HG02943 (cell line): ENCODE results near the gene SDK1.
"Not testable (repeated sequence)": the region's sequence is repeated elsewhere in the genome, so short reads cannot be mapped to it uniquely, and the experiment has no call there.

Experiments used
- ATAC-seq: cut with Tn5 transposase; IDR thresholded peaks from one replicate; pipeline ENCODE4 v1.9.1; 2021; ENCODE audit warnings: mild to moderate bottlenecking, low read depth, moderate library complexity; ENCODE audit not compliant: unreplicated experiment

The SDK1 gene

DNA sequence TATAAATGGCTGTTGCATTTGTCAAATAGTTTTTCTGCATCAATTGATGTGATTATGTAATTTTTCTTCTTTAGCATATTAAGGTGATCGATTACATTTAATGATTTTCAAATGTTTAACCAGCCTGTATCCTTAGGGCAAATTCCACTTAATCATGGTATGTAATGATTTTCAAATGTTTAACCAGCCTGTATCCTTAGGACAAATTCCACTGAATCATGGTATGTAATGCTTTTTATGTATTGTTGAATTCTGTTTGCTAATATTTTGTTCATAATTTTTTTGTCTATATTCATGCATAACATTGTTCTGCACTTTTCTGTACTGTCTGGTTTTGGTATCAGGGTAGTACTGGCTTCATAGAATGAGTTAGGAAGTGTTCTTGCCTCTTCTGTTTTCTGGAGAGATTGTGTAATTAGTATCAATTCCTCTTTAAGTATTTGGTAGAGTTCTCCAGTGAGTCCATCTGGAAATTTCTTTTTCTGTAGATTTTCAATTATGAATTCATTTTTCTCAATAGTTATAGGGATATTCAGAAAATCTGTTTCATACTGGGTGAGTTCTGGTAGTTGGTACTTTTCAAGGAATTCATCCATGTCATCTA lies 987.8 kb downstream of the SDK1 start:
- ATAC-seq, result no peak

DNA sequence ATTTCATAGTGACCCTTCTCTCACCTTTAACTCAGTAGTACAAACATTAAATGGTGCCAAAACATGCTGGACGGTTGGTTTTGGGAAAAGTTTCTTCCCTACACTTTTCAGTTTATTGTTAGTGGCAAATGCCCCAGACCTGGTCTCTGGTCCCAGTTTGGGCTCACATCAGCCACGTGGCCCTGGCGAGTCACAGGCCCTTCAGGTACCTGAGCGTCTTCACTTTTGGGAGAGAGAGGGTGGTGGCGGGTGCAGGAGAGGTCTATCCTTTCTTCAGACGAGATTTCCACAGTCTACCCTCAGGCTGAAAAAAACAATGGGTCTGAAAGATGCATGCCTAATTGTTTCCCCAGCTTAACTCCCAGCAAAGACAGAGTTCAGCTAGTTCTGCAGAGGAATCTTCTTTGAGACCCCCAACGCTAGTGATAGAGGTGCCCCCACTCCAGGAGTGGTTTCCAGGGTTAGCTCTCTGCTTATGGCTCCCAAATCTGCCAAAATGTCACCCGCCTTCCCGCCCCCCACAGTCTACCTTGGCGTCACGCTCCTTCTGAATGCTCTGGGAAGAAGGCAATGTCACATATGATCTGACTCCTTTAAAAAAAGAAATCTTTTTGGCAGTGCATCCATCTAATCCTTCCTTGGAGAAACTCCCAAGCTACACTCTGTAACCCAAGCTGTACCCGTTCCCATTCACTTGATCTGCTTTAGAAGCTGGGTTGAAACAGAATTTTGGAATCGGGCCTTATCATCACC lies 996.3 kb downstream of the SDK1 start:
- ATAC-seq, result no peak

DNA sequence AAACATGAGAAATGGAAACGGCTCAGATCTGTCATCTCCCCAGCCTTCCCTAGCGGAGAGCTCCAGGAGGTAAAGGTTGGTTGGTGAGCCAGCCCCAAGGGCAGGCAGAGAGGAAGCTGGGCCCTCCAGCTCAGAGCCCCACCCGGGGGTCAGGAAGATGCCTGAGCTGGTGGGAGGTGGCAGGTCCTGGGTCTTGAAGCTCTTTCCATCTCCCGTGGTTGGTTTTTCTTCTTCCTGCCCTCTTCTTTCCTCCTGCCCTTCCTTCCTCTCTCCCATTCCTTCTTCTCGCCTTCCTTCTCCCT lies 996.8 kb downstream of the SDK1 start:
- no peak for ATAC-seq

DNA sequence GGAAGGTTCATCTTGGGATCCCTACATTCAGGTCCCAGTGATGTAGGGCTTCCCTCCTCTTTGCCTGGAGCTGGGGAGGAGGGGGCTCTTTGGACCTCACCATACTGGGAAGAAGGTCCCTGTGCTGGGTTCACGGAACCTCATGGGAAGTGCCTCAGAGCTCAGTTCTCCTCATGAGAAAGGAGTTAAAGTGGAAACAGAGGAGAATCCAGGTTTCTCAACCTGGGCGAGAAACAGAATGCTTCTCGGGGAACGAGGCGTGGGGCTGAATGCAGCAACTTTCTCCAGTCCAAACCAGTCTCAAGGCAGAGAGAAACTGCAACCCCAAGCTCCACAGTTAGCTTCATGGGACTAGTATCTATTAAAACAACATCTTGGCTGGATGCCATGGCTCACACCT lies 998.4 kb downstream of the SDK1 start:
- ATAC-seq, result no peak

DNA sequence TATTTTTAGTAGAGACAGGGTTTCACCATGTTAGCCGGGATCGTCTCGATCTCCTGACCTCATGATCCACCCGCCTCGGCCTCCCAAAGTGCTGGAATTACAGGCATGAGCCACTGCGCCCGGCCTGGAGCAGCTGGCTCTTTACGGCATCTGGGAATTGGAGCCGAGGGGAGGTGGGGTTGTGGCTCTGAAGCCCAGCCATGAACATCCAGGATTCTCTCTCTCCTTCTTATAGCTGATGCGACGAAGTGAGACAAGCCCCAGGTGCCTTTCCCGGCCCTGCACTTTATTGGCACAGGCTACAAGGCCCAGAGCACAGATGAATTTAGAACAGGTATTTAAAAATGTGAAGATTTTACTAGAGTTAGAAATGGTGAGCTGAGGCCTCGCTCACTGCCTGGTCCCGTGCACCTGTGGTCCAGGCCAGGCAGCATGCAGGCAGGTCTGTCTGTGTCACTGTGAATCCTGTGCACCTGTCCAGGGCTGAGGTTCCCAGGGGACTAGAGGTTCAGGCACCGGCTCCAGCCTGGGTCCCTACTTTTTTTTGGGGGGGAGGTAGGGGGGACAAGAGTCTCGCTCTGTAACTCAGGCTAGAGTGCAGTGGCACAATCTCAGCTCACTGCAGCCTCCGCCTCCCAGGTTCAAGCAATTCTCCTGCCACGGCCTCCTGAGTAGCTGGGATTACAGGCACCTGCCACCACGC lies 1001.3 kb downstream of the SDK1 start:
- no peak for ATAC-seq

DNA sequence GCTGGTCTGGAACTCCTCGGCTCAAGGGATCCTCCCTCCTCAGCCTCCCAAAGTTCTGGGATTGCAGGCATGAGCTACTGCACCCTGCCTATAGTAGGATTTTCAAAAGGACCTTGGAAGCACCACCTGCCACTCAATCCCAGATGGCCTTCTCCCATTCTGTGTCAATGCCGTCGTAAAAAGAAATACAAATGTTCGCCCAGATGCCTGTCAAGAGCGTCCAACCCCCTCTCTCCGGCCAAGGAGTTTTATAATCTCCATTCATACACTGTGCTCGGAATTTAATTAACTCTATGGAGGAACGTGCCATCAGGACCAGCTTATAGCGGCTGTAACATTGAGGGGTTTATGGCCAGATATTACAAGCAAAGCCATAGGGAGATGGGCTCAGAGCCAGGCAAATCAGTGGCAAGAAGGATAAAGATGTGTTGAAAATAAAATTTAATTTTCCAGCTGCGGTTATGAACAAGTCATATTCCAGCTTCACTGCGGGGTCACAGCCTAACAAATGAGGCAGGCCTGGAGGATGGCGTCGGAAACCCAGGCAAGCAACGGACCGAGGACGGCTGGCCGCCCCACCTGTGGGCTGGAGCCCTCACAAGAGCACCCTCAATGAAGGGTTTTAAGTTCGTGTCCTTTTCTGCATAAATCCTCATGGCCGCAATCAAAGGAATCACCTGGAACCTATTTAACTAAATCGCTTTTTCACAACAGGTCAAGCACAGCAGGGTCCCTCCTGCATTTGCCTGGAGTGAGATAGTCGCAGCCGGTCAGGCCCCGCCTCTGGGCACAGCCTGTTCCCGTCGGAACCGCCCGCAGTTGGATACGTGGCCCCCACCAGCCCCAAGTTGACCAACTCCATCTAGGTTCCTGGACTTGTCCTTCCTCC lies 1006.5 kb downstream of the SDK1 start:
- ATAC-seq, result no peak

DNA sequence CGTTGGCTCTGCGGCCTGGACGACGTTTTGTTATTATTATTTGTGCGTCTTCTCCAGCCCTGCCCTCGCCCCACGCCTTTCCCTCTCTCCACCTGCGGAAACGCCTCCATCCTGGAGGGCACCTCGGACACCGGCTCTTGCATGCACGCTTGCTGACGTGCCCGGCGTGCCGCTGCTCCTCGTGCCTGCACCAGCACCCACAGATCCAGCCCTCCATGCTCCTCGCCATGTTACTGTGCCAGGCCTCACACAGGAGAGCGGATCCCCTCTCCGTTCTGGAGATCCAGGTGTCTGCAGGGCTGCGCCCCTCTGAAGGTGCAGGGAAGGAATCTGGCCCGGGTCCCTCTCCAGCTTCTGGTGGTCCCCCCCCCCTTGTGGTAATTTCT lies 1007.1 kb downstream of the SDK1 start:
- ATAC-seq, result no peak

DNA sequence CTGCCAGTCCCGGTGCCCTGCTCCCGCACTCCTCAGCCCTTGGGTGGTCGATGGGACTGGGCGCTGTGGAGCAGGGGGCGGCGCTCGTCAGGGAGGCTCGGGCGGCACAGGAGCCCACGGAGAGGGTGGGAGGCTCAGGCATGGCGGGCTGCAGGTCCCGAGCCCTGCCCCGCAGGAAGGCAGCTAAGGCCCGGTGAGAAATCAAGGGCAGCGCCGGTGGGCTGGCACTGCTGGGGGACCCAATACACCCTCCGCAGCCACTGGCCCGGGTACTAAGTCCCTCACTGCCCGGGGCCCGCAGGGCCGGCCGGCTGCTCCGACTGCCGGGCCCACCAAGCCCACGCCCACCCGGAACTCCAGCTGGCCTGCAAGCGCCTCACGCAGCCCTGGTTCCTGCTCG lies 1012.9 kb downstream of the SDK1 start:
- not testable (repeated sequence) for ATAC-seq

DNA sequence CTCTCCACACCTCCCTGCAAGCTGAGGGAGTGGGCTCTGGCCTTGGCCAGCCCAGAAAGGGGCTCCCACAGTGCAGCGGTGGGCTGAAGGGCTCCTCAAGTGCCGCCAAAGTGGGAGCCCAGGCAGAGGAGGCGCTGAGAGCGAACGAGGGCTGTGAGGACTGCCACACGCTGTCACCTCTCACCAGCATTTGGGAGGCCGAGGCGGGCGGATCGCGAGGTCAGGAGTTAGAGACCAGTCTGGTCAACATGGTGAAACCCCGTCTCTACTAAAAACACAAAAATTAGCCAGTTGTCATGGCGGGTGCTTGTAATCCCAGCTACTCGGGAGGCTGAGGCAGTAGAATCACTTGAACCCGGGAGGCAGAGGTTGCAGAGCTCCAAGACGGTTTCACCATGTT lies 1013.3 kb downstream of the SDK1 start:
- not testable (repeated sequence) for ATAC-seq
